HG02642 (cell line): ENCODE results near the gene GRK4.

Experiments
- ATAC-seq: cut with Tn5 transposase; IDR thresholded peaks from one replicate; pipeline ENCODE4 v1.9.1; 2021; ENCODE audit warnings: mild to moderate bottlenecking; ENCODE audit not compliant: unreplicated experiment, poor library complexity

GRK4 gene

DNA sequence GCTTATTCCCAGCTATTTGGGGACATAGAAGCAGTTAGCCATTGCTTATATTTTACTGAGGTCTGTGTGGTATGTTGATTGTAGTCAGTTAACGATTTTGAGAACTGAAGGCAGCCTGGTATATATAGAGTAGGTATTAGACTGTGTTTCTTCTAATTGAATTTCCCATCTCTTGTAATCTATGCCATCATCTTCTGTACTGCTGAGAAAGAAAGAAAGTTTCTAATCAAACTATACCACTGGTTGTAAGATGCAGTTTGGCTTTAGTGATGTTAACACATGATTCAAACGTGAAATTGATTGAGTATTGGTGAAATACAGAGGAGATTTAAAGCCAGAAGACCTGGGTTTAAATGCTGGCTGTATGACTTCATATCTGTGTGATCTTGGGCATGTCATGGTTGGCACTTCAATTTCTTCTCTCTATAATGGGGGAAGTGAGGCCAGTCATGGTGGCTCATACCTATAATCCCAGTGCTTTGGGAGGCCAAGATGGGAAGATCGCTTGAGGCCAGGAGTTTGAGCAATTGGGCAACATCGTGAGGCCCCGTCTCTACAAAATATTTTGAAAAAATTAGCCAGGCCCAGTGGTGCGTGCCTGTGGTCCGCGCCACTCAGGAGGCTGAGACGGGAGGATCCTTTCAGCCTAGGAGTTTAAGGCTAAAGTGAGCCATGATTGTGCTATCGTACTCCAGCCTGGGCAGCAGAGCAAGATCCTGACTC is 122.7 kb downstream of the GRK4 start:
- no peak for ATAC-seq

DNA sequence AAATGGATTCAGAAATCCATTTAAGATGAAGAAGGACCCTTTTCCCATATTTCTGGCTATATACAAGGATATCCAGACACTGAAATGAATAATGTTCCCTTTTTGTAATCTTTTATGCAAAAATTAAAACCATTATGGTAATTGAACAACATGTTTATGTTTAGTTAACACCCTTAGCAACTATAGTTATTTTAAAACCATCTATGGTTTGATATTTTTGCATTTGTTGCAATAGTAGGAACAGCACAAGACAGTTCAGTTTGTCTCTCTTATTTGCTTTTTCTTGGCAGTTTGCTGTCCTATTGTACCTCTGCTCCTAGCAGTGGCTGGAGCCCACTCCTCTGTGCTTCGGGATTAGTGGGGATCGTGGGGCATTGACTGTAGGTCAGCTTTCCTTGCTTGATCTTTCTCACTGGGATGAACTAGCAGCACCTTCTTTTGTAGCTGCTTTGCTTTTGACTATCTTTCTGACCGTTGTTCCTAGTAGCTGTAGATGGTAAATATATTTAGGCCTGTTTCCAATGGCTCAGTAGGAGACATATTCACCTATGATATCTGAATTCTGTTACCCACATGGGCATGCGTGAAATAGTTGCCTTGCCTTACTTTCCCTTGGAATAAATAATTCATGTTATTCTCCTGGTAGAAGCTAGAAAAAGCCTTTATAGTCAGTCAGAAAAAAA is 123.9 kb downstream of the GRK4 start:
- no peak for ATAC-seq
